ENCODE data around the gene AQP2. TPM values are rescaled to one million over a fixed set of nuclear protein-coding genes. Genes with fewer than 3 reads are reported as not detected.

AQP2 gene
- total RNA-seq, 1 donor = not detected

GRCh38 chr12:49932023-49932422, 18.5 kb upstream of the AQP2 start:
- no peak for DNase-seq (ENCODE audit: low read depth)
- no peak overlapping the region for H3K4me3 ChIP-seq (ENCODE audit: low read depth, low read length)
- TF ChIP-seq, protein P1, sequence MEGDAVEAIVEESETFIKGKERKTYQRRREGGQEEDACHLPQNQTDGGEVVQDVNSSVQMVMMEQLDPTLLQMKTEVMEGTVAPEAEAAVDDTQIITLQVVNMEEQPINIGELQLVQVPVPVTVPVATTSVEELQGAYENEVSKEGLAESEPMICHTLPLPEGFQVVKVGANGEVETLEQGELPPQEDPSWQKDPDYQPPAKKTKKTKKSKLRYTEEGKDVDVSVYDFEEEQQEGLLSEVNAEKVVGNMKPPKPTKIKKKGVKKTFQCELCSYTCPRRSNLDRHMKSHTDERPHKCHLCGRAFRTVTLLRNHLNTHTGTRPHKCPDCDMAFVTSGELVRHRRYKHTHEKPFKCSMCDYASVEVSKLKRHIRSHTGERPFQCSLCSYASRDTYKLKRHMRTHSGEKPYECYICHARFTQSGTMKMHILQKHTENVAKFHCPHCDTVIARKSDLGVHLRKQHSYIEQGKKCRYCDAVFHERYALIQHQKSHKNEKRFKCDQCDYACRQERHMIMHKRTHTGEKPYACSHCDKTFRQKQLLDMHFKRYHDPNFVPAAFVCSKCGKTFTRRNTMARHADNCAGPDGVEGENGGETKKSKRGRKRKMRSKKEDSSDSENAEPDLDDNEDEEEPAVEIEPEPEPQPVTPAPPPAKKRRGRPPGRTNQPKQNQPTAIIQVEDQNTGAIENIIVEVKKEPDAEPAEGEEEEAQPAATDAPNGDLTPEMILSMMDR (IDR thresholded peaks at IDR 0.05; ENCODE audit: insufficient read depth, low read depth, low read length) = no peak

GRCh38 chr12:49932533-49933130, 17.9 kb upstream of the AQP2 start:
- TF ChIP-seq, protein P1 (IDR thresholded peaks at IDR 0.05; ENCODE audit: insufficient read depth, low read depth, low read length) = no peak
- no peak overlapping the region for H3K4me3 ChIP-seq (ENCODE audit: low read depth, low read length)
- no peak for DNase-seq (ENCODE audit: low read depth)

DNA sequence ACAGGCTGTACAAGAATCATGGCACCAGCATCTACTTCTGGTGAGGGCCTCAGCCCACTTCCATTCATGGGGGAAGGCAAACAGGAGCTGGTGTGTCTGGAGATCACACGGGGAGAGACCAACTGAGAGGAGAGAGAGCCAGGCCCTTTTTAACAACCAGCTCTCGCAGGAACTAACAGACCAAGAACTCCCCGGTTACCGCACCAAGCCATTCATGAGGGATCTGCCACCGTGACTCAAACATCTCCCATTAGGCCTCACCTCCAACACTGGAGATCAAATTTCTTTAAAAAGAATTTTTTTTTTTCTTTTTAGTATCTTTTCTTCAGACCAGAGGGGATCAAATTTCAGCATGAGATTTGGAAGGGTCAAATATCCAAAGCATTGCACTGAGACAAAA, 16.7 kb upstream of the AQP2 start:
- H3K4me3 ChIP-seq (ENCODE audit: low read depth, low read length) = no peak overlapping the region
- TF ChIP-seq, protein P1 (IDR thresholded peaks at IDR 0.05; ENCODE audit: insufficient read depth, low read depth, low read length) = no peak
- DNase-seq (ENCODE audit: low read depth) = peak; percentile 39

GRCh38 chr12:49934505-49934904, 16.0 kb upstream of the AQP2 start:
- DNase-seq (ENCODE audit: low read depth) = peak; percentile 26
- TF ChIP-seq, protein P1 (IDR thresholded peaks at IDR 0.05; ENCODE audit: insufficient read depth, low read depth, low read length) = no peak
- no peak overlapping the region for H3K4me3 ChIP-seq (ENCODE audit: low read depth, low read length)

GRCh38 chr12:49936925-49937324, 13.6 kb upstream of the AQP2 start:
- TF ChIP-seq, protein P1 (IDR thresholded peaks at IDR 0.05; ENCODE audit: insufficient read depth, low read depth, low read length) = no peak
- H3K4me3 ChIP-seq (ENCODE audit: low read depth, low read length) = no peak overlapping the region
- no peak for DNase-seq (ENCODE audit: low read depth)

DNA sequence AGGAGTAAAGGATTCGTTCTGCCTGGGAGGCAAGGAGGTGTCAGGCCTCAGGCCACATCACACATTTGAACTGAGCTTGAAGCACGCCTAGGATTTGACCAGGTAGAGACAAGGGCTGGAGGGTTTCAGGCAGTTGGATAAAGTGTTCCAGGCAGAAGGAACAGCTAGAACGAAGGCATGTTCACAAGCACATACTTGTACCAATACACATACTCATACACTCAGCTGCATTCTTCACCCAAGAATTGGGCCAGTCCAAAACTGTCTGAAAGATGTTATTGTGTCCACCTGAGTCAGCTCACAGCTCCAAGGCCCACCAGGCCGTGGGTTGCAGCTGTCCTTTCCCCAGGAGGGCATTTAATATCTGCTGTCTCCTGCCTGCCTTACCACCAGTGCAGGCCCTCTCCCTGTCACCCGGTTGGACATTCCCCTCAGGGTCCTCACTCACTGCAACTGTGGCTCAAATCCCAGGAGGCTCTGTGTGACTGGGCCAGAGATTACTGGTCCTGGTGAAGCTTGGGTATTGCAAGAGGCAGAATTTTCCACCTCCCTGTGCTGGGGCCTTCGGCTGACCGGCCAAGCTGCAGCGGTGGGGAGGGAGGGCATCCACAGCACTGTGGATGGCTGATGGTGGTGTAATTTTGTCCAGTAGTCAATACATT, 12.8 kb upstream of the AQP2 start:
- no peak overlapping the region for H3K4me3 ChIP-seq (ENCODE audit: low read depth, low read length)
- DNase-seq (ENCODE audit: low read depth) = no peak
- TF ChIP-seq, protein P1 (IDR thresholded peaks at IDR 0.05; ENCODE audit: insufficient read depth, low read depth, low read length) = no peak
